Neural crest cell (in vitro differentiated cells): ENCODE results near the gene SH2D4B. TPM values are rescaled to one million over a fixed set of nuclear protein-coding genes. Genes with fewer than 3 reads are reported as not detected.

ENCODE experiments used
- DNase-seq: peaks from one replicate; pipeline ENCODE4 v3.0.0; 2021; ENCODE audit warnings: low read depth, mixed read lengths, low spot score
- H3K27ac Mint-ChIP-seq: one replicate; pipeline ENCODE4 v1.8.0; 2021; ENCODE audit warnings: mild to moderate bottlenecking, mixed read lengths; ENCODE audit not compliant: unreplicated experiment
- H3K27me3 Mint-ChIP-seq: 2 replicates; pipeline ENCODE4 v1.8.0; 2021; ENCODE audit warnings: low read depth, mild to moderate bottlenecking, mixed read lengths
- H3K36me3 Mint-ChIP-seq: 2 replicates; pipeline ENCODE4 v1.8.0; 2021; ENCODE audit warnings: low read depth, mild to moderate bottlenecking, mixed read lengths
- H3K4me1 Mint-ChIP-seq: 2 replicates; pipeline ENCODE4 v1.8.0; 2021; ENCODE audit warnings: mixed read lengths
- H3K4me3 Mint-ChIP-seq: one replicate; pipeline ENCODE4 v1.8.0; 2021; ENCODE audit warnings: mild to moderate bottlenecking, mixed read lengths
- H3K9me3 Mint-ChIP-seq: 2 replicates; pipeline ENCODE4 v1.8.0; 2021; ENCODE audit warnings: mixed read lengths
- CTCF ChIP-seq: fragments of 200-600 bp; sonication (generic); conservative IDR thresholded peaks from 2 replicates; pipeline ENCODE4 v1.5.0; 2021; ENCODE audit warnings: antibody characterized with exemption, mild to moderate bottlenecking
- total RNA-seq: library from RNA; stranded (reverse); gene quantifications from 2 replicates; pipeline ENCODE4 v1.2.1, GENCODE V29; 2021

The SH2D4B gene
- total RNA-seq, 1 donor from 2014 or later = 0.09 TPM

GRCh38 chr10:80524190-80524909 is 13.4 kb upstream of the SH2D4B start:
- no peak for TF ChIP-seq CTCF
- no peak overlapping the region for H3K27ac Mint-ChIP-seq

DNA sequence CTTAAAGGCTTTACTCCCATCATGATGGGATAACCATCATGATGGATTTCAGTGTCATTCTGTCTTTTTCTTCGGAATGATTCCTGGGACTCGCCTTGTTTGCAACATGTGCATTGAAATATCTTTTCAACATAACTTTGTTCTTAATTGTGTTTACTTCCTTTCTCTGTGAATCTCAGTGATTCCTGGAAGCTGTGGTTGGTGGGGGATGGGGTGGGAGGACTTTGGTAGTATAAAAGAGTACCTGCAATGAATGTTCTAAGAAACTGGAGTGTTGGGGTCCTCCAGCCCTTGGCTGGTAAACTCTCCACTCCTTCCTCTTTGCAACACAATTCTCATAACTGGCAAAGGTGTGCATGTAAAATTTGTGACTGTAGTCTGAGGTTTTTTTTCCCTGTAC is 11.5 kb upstream of the SH2D4B start:
- Mint-ChIP-seq H3K27ac (peak overlapping the region; percentile 38), H3K4me1 (no peaks in the 10 kb centered on the region), H3K36me3 (no peaks in the 10 kb centered on the region), H3K9me3 (no peaks in the 10 kb centered on the region), H3K4me3 (no peak overlapping the region), H3K27me3 (no peaks in the 10 kb centered on the region)
- DNase-seq = no peak
- TF ChIP-seq CTCF = no peak

More at GRCh38 chr10:80524190-80524909, 13.4 kb upstream of the SH2D4B start:
- peaks cover 6% of the 10 kb centered on the region for H3K36me3 Mint-ChIP-seq
- H3K4me3 Mint-ChIP-seq = no peak overlapping the region
- DNase-seq = no peak
- no peaks in the 10 kb centered on the region for H3K9me3 Mint-ChIP-seq
- no peaks in the 10 kb centered on the region for H3K27me3 Mint-ChIP-seq
- H3K4me1 Mint-ChIP-seq = peaks cover 4% of the 10 kb centered on the region

DNA sequence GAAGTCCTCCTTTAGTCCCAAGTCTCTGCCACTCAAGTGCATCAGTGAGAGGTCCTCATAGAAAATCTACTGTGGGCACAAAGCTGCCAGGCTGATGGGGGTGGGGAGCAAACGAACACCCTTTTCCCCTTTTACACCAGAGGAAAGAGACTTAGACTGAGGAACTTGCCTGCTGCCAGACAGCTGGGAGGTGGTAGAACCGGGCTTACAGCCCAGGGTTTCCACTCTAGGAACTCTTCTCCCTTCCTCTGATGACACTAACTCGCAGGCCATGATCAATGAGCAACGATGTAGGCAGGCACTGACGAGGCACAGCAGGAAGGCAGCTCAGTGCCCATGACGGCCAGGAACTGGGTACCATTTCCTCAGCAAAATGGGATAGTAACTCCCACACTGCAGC is 11.0 kb upstream of the SH2D4B start:
- no peaks in the 10 kb centered on the region for H3K36me3 Mint-ChIP-seq
- no peaks in the 10 kb centered on the region for H3K4me1 Mint-ChIP-seq
- H3K4me3 Mint-ChIP-seq = no peak overlapping the region
- no peak for TF ChIP-seq CTCF
- H3K27me3 Mint-ChIP-seq = no peaks in the 10 kb centered on the region
- no peak for DNase-seq
- no peak overlapping the region for H3K27ac Mint-ChIP-seq
- no peaks in the 10 kb centered on the region for H3K9me3 Mint-ChIP-seq

GRCh38 chr10:80528185-80528700 is 9.5 kb upstream of the SH2D4B start:
- Mint-ChIP-seq H3K4me1 (no peaks in the 10 kb centered on the region), H3K9me3 (no peaks in the 10 kb centered on the region), H3K4me3 (peak overlapping the region; percentile 49), H3K36me3 (peaks cover 8% of the 10 kb centered on the region), H3K27ac (peak overlapping the region; percentile 62), H3K27me3 (no peaks in the 10 kb centered on the region)
- no peak for DNase-seq
- no peak for TF ChIP-seq CTCF

GRCh38 chr10:80528901-80529300 is 8.8 kb upstream of the SH2D4B start:
- Mint-ChIP-seq H3K27me3 (no peaks in the 10 kb centered on the region), H3K9me3 (no peaks in the 10 kb centered on the region), H3K36me3 (peaks cover 8% of the 10 kb centered on the region), H3K4me1 (no peaks in the 10 kb centered on the region), H3K4me3 (no peak overlapping the region), H3K27ac (no peak overlapping the region)
- DNase-seq = no peak
- no peak for TF ChIP-seq CTCF
